GM21825 (cell line): ENCODE data around the gene ANKRD17.
A peak's percentile ranks its signal among the peaks of the same experiment; 100 is the strongest.
"Not testable (repeated sequence)": the region's sequence is repeated elsewhere in the genome, so short reads cannot be mapped to it uniquely, and the experiment has no call there.

Experiments used
- ATAC-seq: cut with Tn5 transposase; IDR thresholded peaks from one replicate; pipeline ENCODE4 v1.9.1; 2021; ENCODE audit warnings: mild to moderate bottlenecking, moderate library complexity; ENCODE audit not compliant: unreplicated experiment

Gene ANKRD17

DNA sequence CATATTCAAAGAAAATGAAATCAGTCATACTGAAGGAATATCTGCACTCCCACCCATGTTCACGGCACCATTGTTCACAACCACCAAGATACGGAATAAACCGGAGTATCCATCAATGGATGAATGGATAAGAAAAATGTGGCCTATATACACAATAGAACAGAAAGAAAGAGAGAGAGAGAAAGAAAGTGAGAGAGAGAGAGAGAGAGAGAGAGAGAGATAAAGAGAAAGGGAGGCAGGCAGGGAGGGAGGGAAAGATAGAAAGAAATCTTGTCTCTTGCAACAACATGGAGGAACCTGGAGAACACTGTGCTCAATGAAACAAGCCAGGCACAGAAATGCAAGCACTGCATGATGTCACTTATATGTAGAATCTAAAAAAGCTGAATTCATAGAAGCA, 52.4 kb downstream of the ANKRD17 start:
- ATAC-seq = no peak

DNA sequence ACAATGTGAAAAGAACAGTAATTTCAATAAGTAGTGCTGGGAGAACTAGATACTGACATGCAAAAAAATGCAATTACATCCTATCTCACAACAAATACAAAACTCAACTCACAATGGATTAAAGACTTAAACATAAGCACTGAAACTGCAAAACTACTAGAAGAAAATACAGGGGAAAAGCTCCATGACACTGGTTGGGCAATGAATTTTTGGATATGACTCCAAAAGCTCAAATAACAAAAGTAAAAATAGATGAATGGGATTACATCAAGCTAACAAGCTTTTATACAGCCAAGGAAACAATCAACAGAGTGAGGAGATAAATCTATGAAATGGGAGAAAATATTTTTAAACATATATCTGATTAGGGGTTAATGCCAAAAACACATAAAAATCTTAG, 53.1 kb downstream of the ANKRD17 start:
- no peak for ATAC-seq

DNA sequence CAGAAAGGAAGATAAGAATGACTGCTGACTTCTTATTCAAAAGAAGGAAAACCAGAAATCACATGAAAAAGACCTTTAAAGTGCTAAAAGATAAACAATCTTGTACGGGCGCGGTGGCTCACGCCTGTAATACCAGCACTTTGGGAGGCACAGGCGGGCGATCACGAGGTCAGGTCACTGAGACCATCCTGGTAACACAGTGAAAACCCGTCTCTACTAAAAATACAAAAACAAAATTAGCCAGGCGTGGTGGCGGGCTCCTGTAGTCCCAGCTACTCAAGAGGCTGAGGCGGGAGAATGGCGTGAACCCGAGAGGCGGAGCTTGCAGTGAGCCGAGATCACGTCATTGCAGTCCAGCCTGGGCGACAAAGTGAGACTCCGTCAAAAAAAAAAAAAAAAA, 54.6 kb downstream of the ANKRD17 start:
- not testable (repeated sequence) for ATAC-seq

DNA sequence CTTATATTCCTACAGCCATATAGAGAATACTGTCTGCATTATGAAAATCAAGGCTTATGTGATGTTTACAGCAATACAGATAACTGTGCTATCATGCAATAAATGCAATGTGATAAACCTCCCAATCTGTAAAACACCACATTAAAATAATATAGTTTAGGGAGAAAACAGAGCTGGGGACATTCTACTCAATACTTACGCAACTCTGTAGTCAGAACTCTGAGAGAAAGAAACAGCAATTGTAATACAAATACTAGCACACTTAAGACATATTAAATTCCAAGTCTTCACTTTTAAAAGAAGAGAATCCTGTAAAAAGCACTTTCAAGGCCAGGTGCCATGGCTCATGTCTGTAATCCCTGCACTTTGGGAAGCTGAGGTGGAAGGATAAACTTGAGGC, 61.4 kb downstream of the ANKRD17 start:
- no peak for ATAC-seq

DNA sequence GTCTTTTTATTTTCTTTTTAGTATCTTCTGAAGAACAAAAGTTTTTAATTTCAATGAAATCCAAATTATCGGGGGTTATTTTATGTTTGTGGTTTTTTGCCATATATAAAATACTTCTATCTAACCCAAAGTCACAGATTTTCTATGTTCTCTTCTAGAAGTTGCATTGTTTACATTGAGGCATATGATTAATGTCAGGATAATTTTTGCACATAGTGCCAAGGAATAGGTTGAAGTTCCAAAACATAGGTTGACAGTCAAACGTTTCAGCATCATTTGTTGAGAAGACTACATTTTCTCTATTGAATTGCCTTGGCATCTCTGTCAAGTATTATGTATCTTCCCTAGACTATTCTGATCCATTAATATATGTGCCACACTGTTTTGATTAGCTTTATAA, 64.5 kb downstream of the ANKRD17 start:
- no peak for ATAC-seq

DNA sequence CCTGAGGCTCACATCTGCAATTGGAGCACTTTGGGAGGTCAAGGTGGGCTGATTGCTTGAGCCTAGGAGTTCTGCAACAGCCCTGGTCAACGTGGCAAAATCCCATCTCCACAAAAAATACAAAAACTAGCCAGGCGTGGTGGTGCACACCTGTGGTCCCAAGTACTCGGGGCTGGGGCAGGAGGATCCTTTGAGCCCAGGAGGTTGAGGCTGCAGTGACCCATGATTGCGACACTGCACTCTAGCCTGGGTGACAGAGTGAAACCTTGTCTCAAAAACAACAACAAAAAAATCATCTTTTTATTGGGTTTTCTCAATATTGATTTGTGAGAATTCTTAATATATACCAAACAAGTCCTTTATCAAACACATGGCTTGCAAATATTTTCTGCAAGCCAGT, 64.9 kb downstream of the ANKRD17 start:
- peak; percentile 19 for ATAC-seq

DNA sequence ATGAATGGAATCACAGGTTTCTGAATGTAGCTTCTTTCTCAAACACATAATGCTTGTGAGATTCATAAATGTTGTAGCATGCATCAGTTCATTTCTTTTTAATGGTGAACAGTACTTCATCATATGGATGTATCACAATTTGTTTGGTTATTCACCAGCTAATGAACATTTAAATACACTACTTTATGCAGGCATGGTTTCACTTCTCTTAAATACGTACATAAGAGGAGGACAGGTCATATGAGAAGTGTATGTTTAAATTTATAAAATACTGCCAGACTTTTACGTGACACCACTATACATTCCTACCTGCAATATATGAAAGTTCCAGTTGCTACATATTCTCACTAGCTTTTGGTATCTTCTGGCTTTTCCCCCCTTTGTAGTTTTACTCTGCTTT, 65.4 kb downstream of the ANKRD17 start:
- ATAC-seq = peak; percentile 71

DNA sequence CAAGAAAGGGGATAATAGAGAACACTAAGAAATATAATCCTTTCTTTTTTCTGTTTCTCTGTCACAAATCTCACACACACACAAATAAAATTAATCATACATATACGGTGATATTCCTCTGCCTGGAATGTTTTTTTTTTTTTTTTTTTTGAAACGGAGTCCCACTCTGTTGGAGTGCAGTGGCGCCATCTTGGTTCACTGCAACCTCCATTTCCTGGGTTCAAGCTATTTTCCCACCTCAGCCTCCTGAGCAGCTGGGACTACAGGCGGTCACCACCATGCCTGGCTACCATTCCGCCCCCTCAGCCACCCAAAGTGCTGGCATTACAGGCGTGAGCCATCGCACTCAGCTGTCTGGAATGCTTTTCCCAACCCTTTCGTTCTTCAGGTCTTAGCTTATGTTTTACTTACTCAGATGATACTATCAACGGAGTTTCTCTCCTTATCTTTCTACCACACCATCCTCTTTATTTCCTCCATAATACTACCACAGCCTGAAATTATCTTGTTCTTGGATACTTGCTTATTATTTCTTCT, 69.3 kb downstream of the ANKRD17 start:
- no peak for ATAC-seq

DNA sequence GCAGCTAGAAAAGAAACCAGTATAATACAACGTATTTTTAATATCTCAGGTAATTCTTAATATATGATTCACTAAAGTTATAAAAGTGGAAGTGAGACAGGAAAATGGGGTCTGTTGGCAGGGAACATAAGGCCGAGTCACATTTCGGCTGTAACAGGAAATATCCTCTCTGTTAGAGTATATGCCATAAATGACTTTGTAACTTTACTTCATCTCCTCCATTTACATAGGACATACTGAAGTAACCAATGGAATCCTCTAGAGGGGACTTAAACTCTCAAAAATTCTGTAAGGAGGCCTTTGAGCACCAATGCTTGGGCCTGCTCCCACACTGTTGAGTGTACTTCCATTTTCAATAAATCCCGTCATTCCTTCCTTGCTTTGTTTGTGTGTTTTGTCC, 71.3 kb downstream of the ANKRD17 start:
- no peak for ATAC-seq

DNA sequence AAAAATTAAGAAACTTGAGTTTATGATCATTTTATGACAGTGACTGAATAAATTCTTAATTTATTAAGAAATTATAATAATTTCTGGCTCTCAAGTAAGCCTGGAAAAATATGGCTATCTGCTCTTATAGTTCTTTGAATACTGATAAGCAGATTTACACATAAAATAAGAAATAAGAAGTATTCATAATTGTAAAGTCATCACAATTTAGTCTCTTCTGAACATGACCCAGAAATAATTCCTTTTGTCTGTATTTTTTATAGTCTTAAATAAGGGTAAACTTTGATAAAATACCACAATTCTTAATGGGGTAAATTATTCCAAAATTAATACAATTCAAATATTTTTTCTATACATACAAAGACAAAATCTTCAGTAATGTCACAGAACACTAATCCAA, 72.7 kb downstream of the ANKRD17 start:
- ATAC-seq = no peak

DNA sequence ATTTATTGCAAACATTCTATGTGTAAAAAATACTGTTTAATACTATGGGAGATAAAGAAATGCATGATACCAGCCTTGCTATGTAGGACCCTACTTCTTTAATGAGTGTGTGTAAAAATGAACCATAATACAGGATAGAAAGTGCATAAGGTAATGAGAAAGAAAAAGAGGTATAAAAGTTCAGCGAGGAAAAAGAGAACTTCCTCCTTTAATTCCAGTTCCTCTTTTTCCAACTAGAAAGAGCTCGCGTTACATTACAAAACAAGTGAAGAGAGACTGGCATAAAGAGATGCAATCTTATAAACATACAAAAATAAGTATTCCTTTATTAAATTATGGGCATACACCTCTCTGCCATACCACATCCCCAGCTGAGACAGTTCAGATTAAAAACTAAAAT, 77.4 kb downstream of the ANKRD17 start:
- no peak for ATAC-seq

DNA sequence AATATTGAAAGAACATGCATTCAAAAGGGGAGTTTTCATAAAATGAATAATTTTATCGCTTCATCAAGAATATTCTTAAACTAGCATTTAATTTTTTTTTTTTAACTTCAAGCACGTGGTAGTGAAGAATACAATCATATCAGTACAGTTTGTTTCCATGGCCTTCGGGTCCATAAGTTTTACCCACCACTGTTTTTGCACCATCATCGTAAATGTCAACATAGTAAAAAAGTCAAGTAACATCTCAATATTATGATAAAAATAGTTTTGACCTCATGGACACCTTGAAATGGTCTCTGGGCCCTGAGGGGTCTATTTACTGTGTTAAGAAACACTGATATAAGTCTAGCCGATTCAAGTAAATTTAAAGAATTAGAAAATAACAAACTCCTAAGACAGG, 80.2 kb downstream of the ANKRD17 start:
- ATAC-seq = no peak

DNA sequence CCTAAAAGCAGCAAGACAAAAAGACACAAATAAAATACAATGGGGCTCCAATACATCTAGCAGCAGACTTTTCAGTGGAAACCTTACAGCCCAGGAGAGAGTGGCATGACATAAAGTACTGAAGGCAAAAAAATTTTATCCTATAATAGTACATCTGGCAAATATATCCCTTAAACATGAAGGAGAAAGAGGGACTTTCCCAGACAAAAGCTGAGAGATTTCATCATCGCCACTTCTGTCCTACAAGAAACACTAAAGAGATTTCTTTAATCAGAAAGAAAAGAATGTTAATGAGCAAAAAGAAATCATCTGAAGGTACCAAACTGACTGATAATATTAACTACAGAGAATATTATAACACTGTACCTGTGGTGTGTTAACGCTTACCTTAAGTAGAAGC, 86.4 kb downstream of the ANKRD17 start:
- no peak for ATAC-seq

DNA sequence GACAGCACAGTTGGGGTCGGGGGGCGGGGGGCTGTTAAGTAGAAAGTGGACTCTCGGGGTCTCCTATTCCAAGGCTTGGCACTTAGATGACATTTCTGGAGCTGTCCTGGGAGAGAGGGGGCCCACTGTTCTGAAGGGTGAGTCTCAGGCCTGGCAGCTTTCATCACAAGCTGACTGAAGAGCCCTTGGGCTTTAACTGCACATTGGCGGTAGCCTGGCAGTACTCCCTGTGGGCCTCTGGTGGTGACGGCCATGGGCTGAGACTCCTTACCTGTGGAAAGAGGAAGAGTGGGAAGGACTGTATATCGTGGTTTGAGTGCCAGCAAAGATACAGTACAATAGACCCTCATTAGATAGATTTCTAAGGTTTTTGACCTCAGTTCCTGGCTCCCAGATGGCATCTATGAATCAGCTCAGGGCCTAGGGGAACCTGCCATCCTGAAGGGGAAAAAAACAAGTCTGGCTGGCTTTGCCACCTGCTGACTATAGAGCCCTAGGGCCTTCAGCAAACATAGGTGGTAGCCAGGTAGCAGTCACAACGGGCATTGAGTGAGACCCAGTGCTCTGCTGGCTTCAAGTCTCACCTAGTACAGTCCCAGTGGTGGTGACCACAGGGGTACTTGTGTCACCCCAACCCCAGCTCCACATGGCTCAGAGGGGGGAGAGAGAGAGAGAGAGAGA, 87.9 kb downstream of the ANKRD17 start:
- ATAC-seq = no peak

DNA sequence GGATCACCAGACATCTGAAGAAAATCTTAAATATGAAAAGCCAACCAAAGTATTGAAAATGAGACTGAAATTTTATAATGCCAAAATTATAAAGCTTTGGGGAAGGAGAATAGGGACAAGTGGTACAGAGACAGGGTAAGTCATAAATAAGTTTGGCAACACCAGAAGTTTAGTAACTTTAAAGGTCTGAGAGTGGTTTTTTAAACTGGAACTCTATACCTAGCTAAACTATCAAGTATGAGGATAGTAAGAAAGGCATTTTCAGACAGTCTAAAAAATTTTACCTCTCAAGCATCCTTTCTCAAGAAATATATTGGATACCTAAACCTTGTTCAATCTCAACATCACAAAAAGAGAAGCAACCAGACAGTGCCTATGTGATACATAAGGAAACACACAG, 92.4 kb downstream of the ANKRD17 start:
- no peak for ATAC-seq

DNA sequence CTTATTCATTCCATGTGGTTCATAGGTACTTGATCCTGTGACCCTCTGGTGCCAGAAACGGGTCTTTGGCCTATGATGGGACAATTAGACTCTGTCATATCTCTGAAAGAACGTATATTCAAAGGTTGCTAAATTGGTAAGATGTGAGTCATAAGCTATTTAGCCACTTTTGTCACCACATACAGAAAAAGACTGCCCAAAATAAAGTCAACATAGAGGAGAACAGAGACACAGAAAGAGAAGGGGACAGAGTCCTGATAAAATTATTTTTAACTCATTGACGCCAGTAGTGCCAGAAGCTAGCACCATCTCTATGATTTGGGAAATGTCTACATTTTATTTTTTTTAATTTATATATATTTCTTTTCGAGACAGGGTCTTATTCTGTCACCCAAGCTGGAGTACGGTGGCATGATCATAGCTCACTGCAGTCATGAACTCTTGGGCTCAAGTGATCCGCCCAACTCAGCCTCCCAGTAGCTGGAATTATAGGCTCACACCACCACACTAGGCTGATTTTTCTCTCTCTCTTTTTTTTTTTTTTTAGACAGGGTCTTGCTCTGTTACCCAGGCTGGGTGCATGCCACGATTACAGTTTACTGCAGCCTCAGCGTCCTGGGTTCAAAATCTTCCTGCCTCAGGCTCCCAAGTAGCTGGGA, 96.9 kb downstream of the ANKRD17 start:
- no peak for ATAC-seq

DNA sequence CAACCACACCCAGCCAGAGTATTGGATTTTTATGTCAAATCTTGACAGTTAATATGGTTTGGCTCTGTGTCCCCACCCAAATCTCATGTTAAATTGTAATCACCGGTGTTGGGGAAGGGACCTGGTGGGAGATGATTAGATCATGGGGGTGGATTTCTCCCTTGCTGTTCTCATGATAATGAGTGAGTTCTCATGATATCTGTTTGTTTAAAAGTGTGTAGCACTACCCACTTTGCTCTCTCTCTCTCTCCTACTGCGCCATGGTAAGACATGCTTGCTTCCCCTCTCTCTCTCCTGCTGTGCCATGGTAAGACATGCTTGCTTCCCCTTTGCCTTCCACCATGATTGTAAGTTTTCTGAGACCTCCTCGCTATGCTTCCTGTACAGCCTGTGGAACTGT, 102.2 kb downstream of the ANKRD17 start:
- no peak for ATAC-seq

DNA sequence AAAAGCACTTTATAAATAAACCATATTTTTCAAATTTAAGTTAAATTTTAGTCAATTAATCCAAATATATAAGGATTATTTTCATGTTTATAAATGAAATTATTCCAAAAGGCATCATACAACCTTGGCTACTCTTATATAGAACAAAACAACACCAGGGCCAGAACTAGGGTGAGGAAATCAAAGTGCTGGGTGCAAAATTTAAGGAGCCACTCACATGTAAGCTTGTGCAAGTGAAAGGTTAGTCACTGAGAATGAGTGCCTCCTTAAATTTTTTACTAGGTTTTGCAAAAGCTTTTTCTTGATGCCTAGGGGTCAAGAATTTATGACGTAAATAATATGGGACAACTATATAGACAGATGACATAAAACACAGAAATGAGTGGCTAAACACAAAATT, 105.7 kb downstream of the ANKRD17 start:
- ATAC-seq = no peak

DNA sequence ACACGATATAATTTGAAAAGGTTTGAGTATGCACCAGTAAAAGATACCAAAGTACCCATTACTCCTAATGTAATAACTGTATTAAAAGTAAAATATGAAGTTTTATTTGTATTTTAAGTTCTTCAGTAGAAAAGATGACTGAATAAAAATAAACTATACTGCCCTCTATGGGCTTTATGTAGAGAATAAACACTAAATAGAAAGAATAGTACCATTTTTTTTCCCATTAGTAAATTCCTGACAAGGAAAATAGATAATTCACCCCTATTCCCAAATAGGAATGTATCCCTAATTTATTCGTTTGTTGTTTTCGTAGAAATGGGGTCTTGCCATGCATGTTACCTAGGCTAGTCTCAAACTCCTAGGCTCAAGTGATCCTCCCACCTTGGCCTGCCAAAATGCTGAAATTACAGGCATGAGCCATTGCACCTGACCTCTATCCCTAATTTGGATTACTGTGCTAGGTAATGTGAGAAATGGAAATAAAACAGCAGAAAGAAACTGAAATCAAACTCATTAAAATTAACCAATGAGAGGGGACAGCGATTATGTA, 115.5 kb downstream of the ANKRD17 start:
- ATAC-seq = no peak

DNA sequence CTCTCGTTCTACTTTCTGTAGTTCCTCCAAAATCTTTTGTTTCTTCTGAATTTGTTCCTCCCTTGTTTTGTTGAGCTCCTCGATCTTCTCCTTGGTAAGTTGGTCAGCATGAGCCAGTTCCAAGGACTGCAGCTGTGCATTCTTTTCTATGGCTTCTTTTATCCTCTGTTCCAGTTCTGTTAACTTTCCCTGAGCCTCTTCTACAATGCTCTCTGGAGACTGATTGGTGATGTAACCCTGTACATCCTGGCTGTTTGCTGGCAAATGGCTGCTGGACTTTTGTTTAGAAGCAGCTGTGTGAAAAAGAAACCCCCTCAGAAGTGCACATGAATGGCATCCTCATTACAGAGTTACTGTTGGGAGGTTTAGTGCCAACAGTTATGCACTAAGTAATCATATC, 118.6 kb downstream of the ANKRD17 start:
- ATAC-seq = no peak

DNA sequence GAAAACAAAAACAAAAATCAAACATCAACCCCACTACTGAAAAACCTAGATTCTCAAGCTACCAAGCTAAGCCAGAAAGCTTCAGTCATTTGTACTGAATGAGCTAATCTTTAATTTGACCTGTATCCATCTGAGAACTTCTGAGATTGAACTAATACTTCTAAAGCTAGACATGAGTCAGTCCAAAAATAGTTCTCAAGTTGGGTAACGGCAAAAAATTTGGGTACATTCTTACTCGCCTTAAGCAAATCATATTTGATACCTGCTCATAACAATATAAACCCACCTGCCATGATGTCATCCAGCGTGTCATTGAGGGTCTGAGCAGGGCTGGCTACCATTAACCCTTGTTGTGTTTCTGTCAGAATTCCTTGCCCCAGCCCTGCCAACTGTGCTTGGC, 119.4 kb downstream of the ANKRD17 start:
- ATAC-seq = no peak

DNA sequence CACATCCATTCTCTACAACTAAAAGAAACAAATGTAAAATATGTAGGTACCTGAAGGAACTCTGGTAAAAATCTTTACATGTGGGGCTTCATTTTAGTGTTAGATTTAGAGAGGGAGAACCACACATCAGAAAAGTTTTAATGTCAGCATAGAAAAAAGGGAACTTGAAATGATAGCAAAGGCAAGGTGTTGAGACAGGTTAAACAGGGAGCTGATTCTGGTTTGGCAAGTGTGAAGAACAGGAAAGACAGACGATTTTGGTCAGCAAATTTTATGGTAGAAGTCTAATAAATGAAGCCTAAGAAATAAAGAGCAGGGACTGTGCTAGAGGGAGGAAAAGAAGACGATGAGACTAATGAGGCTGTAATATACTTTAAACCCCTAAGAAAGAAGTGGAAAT, 121.5 kb downstream of the ANKRD17 start:
- no peak for ATAC-seq
